ENCODE data around the gene GABBR1.

GABBR1 gene

GRCh38 chr6:29647927-29648642 lies 15.1 kb upstream of the GABBR1 start:
- Histone ChIP-seq H3K36me3 (ENCODE audit: insufficient read depth, low read length) (no peaks in the 10 kb centered on the region), H3K27ac (no peak overlapping the region), H3K9me3 (ENCODE audit: low read depth, low read length) (no peaks in the 10 kb centered on the region), H3K9ac (ENCODE audit: insufficient read length) (no peak overlapping the region), H3K4me3 (no peak overlapping the region)
- TF ChIP-seq FOXP2 (optimal IDR thresholded peaks at IDR 0.05; ENCODE audit: control extremely low read depth, extremely low read length, insufficient read depth) = no peak
- no peak for TF ChIP-seq EZH2 (IDR thresholded peaks at IDR 0.05)
- TF ChIP-seq POLR2AphosphoS5 (IDR thresholded peaks at IDR 0.05; ENCODE audit: borderline replicate concordance, low read depth, low read length) = no peak
- no peak for DNase-seq (ENCODE audit: low read depth, low spot score)

DNA sequence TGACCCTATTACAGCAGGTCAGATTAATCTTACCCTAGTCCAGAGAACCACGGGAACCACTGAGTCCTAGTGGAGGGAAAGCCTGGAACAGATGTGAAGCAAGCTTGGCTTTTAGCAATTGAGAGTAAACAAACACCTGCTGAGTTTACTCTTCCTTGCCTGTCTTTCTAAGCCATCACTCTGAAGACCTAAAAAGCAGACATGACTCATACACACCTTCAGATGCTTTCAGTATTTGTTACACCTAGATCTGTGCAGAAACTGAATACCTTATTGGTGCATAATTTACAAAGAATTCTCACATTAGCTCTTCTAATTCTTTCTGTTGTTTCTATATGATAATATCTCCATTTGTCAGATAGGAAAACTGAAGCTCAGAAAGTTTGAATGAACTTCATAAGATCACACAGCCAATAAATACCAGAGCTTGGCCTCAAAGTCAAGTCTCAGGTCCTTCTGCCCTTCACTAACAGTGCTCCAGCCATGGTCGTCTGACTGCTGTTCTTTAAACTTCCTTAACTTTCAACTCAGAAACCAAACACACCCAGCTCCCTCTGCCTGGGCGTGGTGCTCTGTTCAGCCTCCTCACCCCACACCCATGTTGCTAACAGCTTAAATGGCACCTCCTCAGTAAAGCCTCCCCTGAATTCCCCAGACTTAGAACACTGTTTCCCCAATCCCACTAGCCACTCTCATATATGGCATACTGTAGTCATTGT lies 8.6 kb upstream of the GABBR1 start:
- H3K4me3 ChIP-seq = no peak overlapping the region
- no peaks in the 10 kb centered on the region for H3K9me3 ChIP-seq (ENCODE audit: low read depth, low read length)
- no peak overlapping the region for H3K9ac ChIP-seq (ENCODE audit: insufficient read length)
- H3K36me3 ChIP-seq (ENCODE audit: insufficient read depth, low read length) = no peaks in the 10 kb centered on the region
- H3K27ac ChIP-seq = no peak overlapping the region
- DNase-seq (ENCODE audit: low read depth, low spot score) = no peak
- TF ChIP-seq EZH2 (IDR thresholded peaks at IDR 0.05) (no peak), POLR2AphosphoS5 (IDR thresholded peaks at IDR 0.05; ENCODE audit: borderline replicate concordance, low read depth, low read length) (no peak), FOXP2 (optimal IDR thresholded peaks at IDR 0.05; ENCODE audit: control extremely low read depth, extremely low read length, insufficient read depth) (no peak)

- Histone ChIP-seq H3K36me3 (ENCODE audit: insufficient read depth, low read length) (no peaks in the 10 kb centered on the region), H3K9ac (ENCODE audit: insufficient read length) (no peak overlapping the region), H3K9me3 (ENCODE audit: low read depth, low read length) (no peaks in the 10 kb centered on the region), H3K27ac (no peak overlapping the region), H3K4me3 (no peak overlapping the region)
- TF ChIP-seq EZH2 (IDR thresholded peaks at IDR 0.05) (no peak), POLR2AphosphoS5 (IDR thresholded peaks at IDR 0.05; ENCODE audit: borderline replicate concordance, low read depth, low read length) (no peak), FOXP2 (optimal IDR thresholded peaks at IDR 0.05; ENCODE audit: control extremely low read depth, extremely low read length, insufficient read depth) (no peak)
- no peak for DNase-seq (ENCODE audit: low read depth, low spot score)
Observed at GRCh38 chr6:29637247-29637646, 4.3 kb upstream of the GABBR1 start.

DNA sequence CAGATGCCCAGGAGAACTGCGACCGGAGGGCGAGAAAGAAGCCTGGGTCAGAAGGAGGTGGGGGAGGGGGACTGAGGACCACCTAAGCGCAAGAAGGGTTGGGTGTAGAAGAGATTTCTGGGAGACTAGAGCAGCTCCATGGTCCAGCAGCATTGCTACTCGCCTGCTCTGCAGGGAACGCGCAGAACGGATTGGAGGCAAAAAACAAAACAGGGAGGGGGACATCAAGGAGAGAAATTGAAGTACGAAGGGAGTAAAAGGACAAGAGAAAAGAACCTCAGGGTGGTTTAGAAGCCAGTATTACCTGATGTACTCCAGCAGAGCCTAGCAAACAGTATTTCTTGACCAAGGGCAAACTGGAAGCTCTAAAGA lies 537 bp upstream of the GABBR1 start:
- Histone ChIP-seq H3K27ac (peak overlapping the region; percentile 64; the same call in 1 of the 2 replicates), H3K9ac (ENCODE audit: insufficient read length) (peak overlapping the region; percentile 76), H3K4me3 (peak overlapping the region; percentile 95), H3K9me3 (ENCODE audit: low read depth, low read length) (no peaks in the 10 kb centered on the region), H3K36me3 (ENCODE audit: insufficient read depth, low read length) (no peaks in the 10 kb centered on the region)
- no peak for DNase-seq (ENCODE audit: low read depth, low spot score)
- TF ChIP-seq FOXP2 (optimal IDR thresholded peaks at IDR 0.05; ENCODE audit: control extremely low read depth, extremely low read length, insufficient read depth) (no peak), EZH2 (IDR thresholded peaks at IDR 0.05) (no peak), POLR2AphosphoS5 (IDR thresholded peaks at IDR 0.05; ENCODE audit: borderline replicate concordance, low read depth, low read length) (no peak)

GRCh38 chr6:29631860-29632731 lies 887 bp downstream of the GABBR1 start:
- Histone ChIP-seq H3K9me3 (ENCODE audit: low read depth, low read length) (no peaks in the 10 kb centered on the region), H3K4me3 (peak overlapping the region; percentile 95), H3K27ac (peak overlapping the region; percentile 25; the same call in 1 of the 2 replicates), H3K9ac (ENCODE audit: insufficient read length) (peak overlapping the region; percentile 71), H3K36me3 (ENCODE audit: insufficient read depth, low read length) (no peaks in the 10 kb centered on the region)
- no peak for DNase-seq (ENCODE audit: low read depth, low spot score)
- TF ChIP-seq FOXP2 (optimal IDR thresholded peaks at IDR 0.05; ENCODE audit: control extremely low read depth, extremely low read length, insufficient read depth) = no peak
- TF ChIP-seq POLR2AphosphoS5 (IDR thresholded peaks at IDR 0.05; ENCODE audit: borderline replicate concordance, low read depth, low read length) = peak; percentile 43; the same call in 1 of the 2 replicates
- no peak for TF ChIP-seq EZH2 (IDR thresholded peaks at IDR 0.05)

DNA sequence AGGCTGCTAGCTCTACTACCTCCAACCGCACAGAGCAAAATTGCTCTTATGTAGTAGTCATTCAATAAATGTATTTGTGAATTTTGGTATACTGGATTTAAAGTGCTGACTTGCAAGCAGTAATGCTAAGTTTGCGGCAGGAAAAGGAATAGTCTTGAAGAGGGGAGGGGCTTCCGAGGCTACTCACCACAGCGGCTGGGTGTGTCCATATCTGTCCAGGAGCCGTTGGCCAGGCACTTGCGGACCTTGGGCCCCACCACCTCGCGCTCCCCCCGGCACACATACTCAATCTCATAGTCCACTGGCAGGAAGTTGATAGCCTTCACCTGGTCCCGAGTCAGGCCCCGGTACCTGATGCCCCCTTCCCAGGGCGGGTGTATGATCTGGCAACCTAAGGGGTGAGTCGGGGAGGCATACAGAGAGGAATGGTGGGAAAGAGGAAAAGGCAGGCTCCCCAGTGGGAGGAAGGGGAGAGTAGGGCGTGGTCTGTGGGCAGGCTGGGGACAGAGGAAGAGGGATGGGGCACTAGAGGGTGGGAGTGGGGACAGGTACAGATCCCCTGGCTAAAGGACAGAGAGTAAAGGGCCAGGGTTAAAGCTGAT lies 1.7 kb downstream of the GABBR1 start:
- no peaks in the 10 kb centered on the region for H3K9me3 ChIP-seq (ENCODE audit: low read depth, low read length)
- H3K27ac ChIP-seq = no peak overlapping the region
- 0 out of 2 replicates have a peak overlapping the region, but pooled peaks have one; percentile 95 for H3K4me3 ChIP-seq
- no peak for DNase-seq (ENCODE audit: low read depth, low spot score)
- no peak for TF ChIP-seq FOXP2 (optimal IDR thresholded peaks at IDR 0.05; ENCODE audit: control extremely low read depth, extremely low read length, insufficient read depth)
- no peak for TF ChIP-seq EZH2 (IDR thresholded peaks at IDR 0.05)
- no peak overlapping the region for H3K9ac ChIP-seq (ENCODE audit: insufficient read length)
- no peaks in the 10 kb centered on the region for H3K36me3 ChIP-seq (ENCODE audit: insufficient read depth, low read length)

DNA sequence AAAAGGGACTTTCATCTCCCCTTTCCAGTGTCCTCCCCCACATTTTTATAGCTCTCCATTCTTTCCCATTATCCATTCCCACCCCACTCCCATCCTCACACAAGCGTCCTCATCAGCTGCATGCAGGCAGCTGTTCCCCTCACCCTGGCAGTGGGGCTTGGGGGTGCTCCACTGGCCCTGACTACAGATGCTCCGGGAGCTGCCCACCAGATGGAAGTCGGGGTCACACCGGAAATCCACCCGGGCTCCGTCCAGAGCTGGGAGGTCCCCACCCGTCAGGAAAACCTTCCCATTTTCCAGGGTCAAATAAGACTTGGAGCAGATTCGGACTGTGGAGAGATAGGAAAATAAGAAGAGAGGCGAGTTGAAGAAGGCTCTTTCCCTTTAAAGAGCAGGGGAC lies 2.7 kb downstream of the GABBR1 start:
- H3K9me3 ChIP-seq (ENCODE audit: low read depth, low read length) = no peaks in the 10 kb centered on the region
- TF ChIP-seq FOXP2 (optimal IDR thresholded peaks at IDR 0.05; ENCODE audit: control extremely low read depth, extremely low read length, insufficient read depth) (no peak), POLR2AphosphoS5 (IDR thresholded peaks at IDR 0.05; ENCODE audit: borderline replicate concordance, low read depth, low read length) (no peak)
- H3K9ac ChIP-seq (ENCODE audit: insufficient read length) = no peak overlapping the region
- no peaks in the 10 kb centered on the region for H3K36me3 ChIP-seq (ENCODE audit: insufficient read depth, low read length)
- H3K27ac ChIP-seq = no peak overlapping the region
- DNase-seq (ENCODE audit: low read depth, low spot score) = no peak
- no peak overlapping the region for H3K4me3 ChIP-seq

DNA sequence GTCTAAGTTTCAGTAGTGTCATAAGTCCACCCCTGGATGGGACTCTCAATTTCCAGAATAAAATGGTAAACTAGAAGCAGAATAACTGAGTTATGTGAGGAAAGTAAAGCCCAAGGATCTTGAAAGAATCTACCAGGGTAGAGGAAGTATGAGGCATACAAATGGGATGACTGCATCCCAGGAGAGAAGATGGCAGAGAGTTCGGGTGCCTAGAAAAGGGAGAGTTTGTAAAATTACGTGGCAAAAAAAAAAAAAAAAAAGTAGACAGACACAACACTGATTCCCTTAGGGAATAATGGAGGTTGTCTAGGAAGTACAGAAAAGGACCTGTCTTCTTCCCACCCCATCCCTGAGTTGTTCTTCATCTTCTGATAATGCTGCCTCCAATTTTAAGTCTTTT lies 3.4 kb downstream of the GABBR1 start:
- Histone ChIP-seq H3K9me3 (ENCODE audit: low read depth, low read length) (no peaks in the 10 kb centered on the region), H3K9ac (ENCODE audit: insufficient read length) (no peak overlapping the region), H3K27ac (no peak overlapping the region), H3K4me3 (peak overlapping the region; percentile 86), H3K36me3 (ENCODE audit: insufficient read depth, low read length) (no peaks in the 10 kb centered on the region)
- no peak for TF ChIP-seq FOXP2 (optimal IDR thresholded peaks at IDR 0.05; ENCODE audit: control extremely low read depth, extremely low read length, insufficient read depth)
- no peak for TF ChIP-seq POLR2AphosphoS5 (IDR thresholded peaks at IDR 0.05; ENCODE audit: borderline replicate concordance, low read depth, low read length)
- TF ChIP-seq EZH2 (IDR thresholded peaks at IDR 0.05) = no peak
- no peak for DNase-seq (ENCODE audit: low read depth, low spot score)

All from SK-N-MC (cell line).